Thyroid gland (tissue), 4 donors: ENCODE measurements around the gene ABCC1. TPM values are rescaled to one million over a fixed set of nuclear protein-coding genes. Genes with fewer than 3 reads are reported as not detected.

ENCODE experiments used
- DNase-seq, 2 donors: peaks; one replicate each; pipeline ENCODE4 v3.0.0-alpha.2; 2019
- H3K27ac ChIP-seq, 3 donors: fragments of 200-600 bp; sonication (generic); 1 replicate in 2 of 3; 2 replicates in 1 of 3; pipeline ENCODE4 v1.5.1; 2016 to 2019; ENCODE audit warnings: mild to moderate bottlenecking in 1 of 3, moderate library complexity in 1 of 3
- H3K27me3 ChIP-seq: fragments of 200-600 bp; sonication (generic); one replicate; pipeline ENCODE4 v1.5.1; 2019
- H3K36me3 ChIP-seq, 2 donors: fragments of 200-600 bp; sonication (generic); one replicate each; pipeline ENCODE4 v1.5.1; 2016 to 2019
- H3K4me1 ChIP-seq, 2 donors: fragments of 200-600 bp; sonication (generic); one replicate each; pipeline ENCODE4 v1.5.1; 2017 to 2019
- H3K4me3 ChIP-seq, 3 donors: fragments of 200-600 bp; sonication (generic); replicated peaks in 1 of 3; 1 replicate in 2 of 3; 2 replicates in 1 of 3; pipeline ENCODE4 v1.5.1; 2016; ENCODE audit warnings: mild to moderate bottlenecking in 1 of 3
- H3K9me3 ChIP-seq: fragments of 200-600 bp; sonication (generic); one replicate; pipeline ENCODE4 v1.5.1; 2017
- POLR2A ChIP-seq, 2 donors: fragments of 450-650 bp; IDR thresholded peaks; one replicate each; pipeline ENCODE4 v1.6.1; 2017; ENCODE audit warnings: antibody characterized with exemption in 2 of 2, mild to moderate bottlenecking in 2 of 2, moderate library complexity in 1 of 2
- WGBS, 2 donors: methylation state at CpG; one replicate each; pipeline ENCODE4 v1.1.5; 2017; 5-methylcytosine and 5-hydroxymethylcytosine counted together
- intact Hi-C: fragments of 100-400 bp; cut with DNase I; formaldehyde crosslinking; loops from one replicate; pipeline ENCODE4 v1.15.1; 2023
- total RNA-seq, 4 donors: library from RNA; depleted of rRNA; stranded (reverse); fragments of >200 nt; gene quantifications; one replicate each; pipeline ENCODE4 v1.2.3, GENCODE V29; 2016
- TF ChIP-seq, protein P1 (sequence below), 6 experiments: fragments of 200-600 bp in 3 of 6; fragments of 450-650 bp in 3 of 6; sonication (generic) in 3 of 6; IDR thresholded peaks; one replicate each; pipeline ENCODE4 v1.5.1; 2016 to 2019; ENCODE audit warnings: antibody characterized with exemption in 6 of 6, mild to moderate bottlenecking in 2 of 6, inconsistent platforms in 1 of 6, moderate library complexity in 1 of 6

The ABCC1 gene
- total RNA-seq, 4 donors from 2014 or later: 42.7 to 76.7 (median 70.1) TPM

DNA sequence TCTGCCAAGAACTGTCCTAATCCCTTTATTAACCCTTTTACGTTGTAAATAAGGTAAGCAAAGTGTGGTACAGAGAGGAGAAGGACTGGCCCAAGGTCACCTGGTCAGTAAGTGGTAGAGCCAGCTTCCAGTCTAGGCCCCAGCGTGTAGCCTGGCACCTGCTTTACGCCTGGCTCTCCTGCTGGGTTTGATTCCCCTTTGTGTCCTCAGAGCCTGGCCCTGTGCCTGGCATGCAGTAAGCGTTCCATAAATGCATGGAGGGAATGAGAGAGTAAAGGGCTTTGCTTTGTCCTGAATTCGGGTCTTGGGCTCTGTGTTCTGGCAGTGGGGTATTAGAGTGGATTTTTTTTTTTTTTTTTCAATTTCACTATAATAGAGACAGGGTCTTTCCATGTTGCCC, 62.7 kb downstream of the ABCC1 start:
- Histone ChIP-seq H3K4me3 (no peak overlapping the region), H3K4me1 (peaks cover 59 to 61% of the 10 kb centered on the region in 2 donors), H3K36me3 (no peaks in the 10 kb centered on the region), H3K27me3 (no peaks in the 10 kb centered on the region), H3K27ac (peak overlapping the region in 2 of 3 donors; percentile 75 to 87), H3K9me3 (no peaks in the 10 kb centered on the region)
- TF ChIP-seq, protein P1, sequence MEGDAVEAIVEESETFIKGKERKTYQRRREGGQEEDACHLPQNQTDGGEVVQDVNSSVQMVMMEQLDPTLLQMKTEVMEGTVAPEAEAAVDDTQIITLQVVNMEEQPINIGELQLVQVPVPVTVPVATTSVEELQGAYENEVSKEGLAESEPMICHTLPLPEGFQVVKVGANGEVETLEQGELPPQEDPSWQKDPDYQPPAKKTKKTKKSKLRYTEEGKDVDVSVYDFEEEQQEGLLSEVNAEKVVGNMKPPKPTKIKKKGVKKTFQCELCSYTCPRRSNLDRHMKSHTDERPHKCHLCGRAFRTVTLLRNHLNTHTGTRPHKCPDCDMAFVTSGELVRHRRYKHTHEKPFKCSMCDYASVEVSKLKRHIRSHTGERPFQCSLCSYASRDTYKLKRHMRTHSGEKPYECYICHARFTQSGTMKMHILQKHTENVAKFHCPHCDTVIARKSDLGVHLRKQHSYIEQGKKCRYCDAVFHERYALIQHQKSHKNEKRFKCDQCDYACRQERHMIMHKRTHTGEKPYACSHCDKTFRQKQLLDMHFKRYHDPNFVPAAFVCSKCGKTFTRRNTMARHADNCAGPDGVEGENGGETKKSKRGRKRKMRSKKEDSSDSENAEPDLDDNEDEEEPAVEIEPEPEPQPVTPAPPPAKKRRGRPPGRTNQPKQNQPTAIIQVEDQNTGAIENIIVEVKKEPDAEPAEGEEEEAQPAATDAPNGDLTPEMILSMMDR (IDR thresholded peaks at IDR 0.05): no peak
- no peak for TF ChIP-seq POLR2A (IDR thresholded peaks at IDR 0.05)
- intact Hi-C loops: no loop called here
- WGBS, 2 donors: 90 to 98% methylated on average over 5 of the region's 5 CpGs
- no peak for DNase-seq

DNA sequence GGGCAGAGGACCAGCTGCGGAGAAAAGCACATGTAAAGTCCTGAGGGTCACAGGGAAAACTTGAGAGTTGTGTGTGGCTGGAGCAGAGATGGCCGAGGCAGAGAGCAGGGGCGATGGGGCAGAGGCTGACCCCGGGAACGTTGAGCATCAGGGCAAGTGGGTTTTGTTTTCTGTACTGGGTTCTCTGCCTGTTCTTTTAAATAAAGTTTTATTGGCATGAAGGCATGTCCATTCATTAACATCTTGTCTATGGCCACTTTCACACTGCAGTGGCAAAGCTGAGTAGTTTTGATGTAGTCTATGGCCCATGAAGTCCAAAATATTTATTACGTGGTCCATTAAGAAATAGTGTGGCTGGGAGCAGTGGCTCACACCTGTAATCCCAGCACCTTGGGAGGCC, 64.4 kb downstream of the ABCC1 start:
- WGBS, 2 donors: 94 to 99% methylated on average over 6 of the region's 6 CpGs
- TF ChIP-seq, protein P1 (IDR thresholded peaks at IDR 0.05): no peak
- TF ChIP-seq POLR2A (IDR thresholded peaks at IDR 0.05): no peak
- Histone ChIP-seq H3K9me3 (no peaks in the 10 kb centered on the region), H3K27me3 (no peaks in the 10 kb centered on the region), H3K27ac (peak overlapping the region in 2 of 3 donors; percentile 75 to 85), H3K4me1 (peaks cover 45 to 48% of the 10 kb centered on the region in 2 donors), H3K4me3 (no peak overlapping the region), H3K36me3 (no peaks in the 10 kb centered on the region)
- intact Hi-C loops: no loop called here
- DNase-seq: no peak

DNA sequence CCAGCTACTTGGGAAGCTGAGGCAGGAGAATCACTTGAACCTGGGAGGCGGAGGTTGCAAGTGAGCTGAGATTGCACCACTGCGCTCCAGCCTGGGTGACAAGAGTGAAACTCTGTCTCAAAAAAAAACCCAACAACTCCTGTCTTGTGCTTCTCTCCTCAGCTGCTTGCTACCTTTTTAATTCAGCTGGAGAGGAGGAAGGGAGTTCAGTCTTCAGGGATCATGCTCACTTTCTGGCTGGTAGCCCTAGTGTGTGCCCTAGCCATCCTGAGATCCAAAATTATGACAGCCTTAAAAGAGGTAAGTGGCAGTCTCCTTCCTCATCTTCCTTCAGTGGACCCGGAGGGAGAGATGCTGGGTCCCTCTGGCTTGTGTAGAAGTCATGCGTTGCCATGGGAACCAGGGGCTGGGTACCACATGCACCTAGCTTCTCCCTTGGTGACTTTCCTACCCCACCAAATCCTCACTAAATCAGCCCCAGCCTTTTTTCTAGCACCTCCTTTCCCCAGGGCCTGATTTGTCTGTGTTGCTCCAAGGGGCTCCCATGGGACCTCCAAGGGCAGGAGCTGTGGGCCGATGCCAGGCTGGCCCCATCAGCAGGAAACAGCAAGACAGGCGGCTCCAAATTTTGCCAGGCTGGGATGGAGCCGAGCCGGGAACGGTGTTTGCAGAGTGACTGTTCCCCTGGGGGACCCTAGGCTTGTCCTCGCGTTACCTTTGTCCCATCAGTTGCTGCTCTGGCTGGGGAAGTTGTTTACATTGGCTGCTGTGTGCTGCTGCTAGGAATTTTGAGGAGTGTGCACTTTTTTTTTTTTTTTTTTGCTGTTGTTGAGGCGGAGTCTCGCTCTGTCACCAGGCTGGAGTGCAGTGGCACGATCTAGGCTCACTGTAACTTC, 65.2 kb downstream of the ABCC1 start:
- intact Hi-C loops: no loop called here
- peaks cover 5 to 7% of the 10 kb centered on the region in 2 donors for H3K36me3 ChIP-seq
- DNase-seq: peak; percentile 76 to 81

DNA sequence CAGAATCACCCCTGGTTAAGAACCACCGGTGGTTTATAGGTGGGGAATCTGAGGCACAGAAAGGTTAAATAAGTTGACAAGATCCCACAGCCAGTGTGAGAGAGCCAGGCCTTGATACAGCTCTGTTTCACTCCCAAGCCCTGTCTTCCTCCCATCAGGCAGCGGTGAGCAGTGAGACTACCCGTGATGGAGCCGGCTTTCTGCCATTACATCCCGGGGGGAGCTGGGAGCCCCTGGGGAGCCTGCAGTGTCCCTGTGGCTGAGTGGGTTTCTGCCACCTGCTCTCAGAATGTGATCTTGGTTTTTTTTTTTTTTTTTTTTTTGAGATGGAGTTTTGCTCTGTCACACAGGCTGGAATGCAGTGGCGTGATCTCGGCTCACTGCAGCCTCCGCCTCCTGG, 66.4 kb downstream of the ABCC1 start:
- H3K36me3 ChIP-seq: peaks cover 6 to 16% of the 10 kb centered on the region in 2 donors
- DNase-seq: no peak
- no peaks in the 10 kb centered on the region for H3K9me3 ChIP-seq
- intact Hi-C loops: no loop called here
- H3K27me3 ChIP-seq: no peaks in the 10 kb centered on the region
- H3K4me1 ChIP-seq: peaks cover 32 to 36% of the 10 kb centered on the region in 2 donors
- TF ChIP-seq, protein P1 (IDR thresholded peaks at IDR 0.05): no peak
- no peak for TF ChIP-seq POLR2A (IDR thresholded peaks at IDR 0.05)
- peak overlapping the region in 2 of 3 donors; percentile 75 to 85 for H3K27ac ChIP-seq
- H3K4me3 ChIP-seq: no peak overlapping the region
- 90% methylated on average over 8 of the region's 8 CpGs for WGBS, 2 donors

More for the DNA sequence above, 65.2 kb downstream of the ABCC1 start:
- no peaks in the 10 kb centered on the region for H3K9me3 ChIP-seq
- WGBS, 2 donors: 38 to 40% methylated on average over 14 of the region's 14 CpGs
- TF ChIP-seq, protein P1 (IDR thresholded peaks at IDR 0.05): no peak
- TF ChIP-seq POLR2A (IDR thresholded peaks at IDR 0.05): no peak
- peak overlapping the region; percentile 38 to 85 (median 75) for H3K27ac ChIP-seq
- H3K4me1 ChIP-seq: peaks cover 40 to 42% of the 10 kb centered on the region in 2 donors
- H3K4me3 ChIP-seq: no peak overlapping the region
- no peaks in the 10 kb centered on the region for H3K27me3 ChIP-seq

DNA sequence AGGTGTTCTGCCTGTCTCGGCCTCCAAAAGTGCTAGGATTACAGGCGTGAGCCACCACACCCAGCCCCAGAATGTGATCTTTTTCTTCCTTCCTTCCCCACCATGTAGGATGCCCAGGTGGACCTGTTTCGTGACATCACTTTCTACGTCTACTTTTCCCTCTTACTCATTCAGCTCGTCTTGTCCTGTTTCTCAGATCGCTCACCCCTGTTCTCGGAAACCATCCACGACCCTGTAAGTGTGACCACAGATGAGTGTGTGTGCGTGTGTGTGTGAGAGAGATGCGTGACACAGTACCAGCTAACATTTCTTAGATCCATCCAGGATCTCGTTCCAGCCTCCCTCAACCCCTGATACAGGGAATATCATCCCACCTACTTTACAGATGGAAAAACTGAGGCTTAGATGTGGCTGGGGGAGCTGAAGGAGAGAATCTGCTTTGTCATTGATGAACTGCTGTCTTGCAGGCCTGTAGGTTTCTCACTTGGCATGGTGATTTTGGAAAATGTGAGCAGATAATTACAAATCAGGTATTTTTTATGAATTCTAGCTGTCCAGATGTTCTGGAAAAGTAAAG, 67.1 kb downstream of the ABCC1 start:
- H3K9me3 ChIP-seq: no peaks in the 10 kb centered on the region
- DNase-seq: no peak
- 96% methylated on average over 11 of the region's 11 CpGs for WGBS, 2 donors
- intact Hi-C loops: no loop called here
- no peak overlapping the region for H3K4me3 ChIP-seq
- H3K36me3 ChIP-seq: peaks cover 6 to 16% of the 10 kb centered on the region in 2 donors
- peak overlapping the region in 1 of 3 donors; percentile 8 for H3K27ac ChIP-seq
- peaks cover 39 to 42% of the 10 kb centered on the region in 2 donors for H3K4me1 ChIP-seq
- H3K27me3 ChIP-seq: no peaks in the 10 kb centered on the region
- TF ChIP-seq, protein P1 (IDR thresholded peaks at IDR 0.05): no peak
- no peak for TF ChIP-seq POLR2A (IDR thresholded peaks at IDR 0.05)
